ENCODE data around the gene SLC25A19. TPM values are rescaled to one million over a fixed set of nuclear protein-coding genes. Genes with fewer than 3 reads are reported as not detected.

The SLC25A19 gene
- total RNA-seq, 1 donor from 2014 or later: 17.8 TPM

DNA sequence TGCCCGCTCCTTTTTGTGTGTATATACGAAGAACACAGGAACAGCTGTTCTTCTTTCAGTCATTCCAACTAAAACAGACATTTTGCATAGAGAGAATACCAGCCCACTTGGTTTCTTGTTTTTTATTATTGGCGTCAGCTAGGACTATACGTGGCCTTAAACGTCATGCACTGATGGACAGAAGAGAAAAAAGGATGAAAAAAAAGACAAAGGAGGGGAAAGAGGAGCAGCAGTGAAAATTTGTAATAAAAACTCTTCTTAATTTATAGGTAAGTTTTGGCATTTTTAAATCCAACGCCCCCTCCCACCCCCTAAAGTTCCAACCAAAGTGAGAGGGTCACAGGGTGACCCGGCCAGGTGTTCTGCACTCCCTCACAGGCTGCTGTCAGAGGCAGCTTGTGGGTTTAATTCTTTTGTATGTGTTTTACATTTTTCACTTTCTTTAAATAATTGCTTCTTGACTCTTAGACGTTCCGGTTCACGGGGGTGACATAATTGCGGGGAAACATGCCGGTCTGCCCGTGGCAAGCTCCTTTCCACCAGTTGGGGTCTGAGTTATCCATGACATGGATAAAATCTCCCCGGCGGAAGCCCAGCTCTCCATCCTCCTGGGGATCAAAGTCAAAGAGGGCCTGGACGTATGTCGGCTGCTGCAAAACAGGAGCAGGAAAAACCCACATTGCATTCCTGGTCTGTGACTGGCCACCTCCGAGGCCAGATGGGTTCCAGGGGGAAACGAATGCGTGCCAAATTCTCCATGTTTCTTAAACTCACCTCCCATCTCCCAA, 30.9 kb upstream of the SLC25A19 start:
- TF ChIP-seq CTCF (conservative IDR thresholded peaks at IDR 0.05): no peak
- Mint-ChIP-seq H3K4me1 (ENCODE audit: unreplicated experiment) (no peaks in the 10 kb centered on the region), H3K4me3 (no peak overlapping the region), H3K27ac (no peak overlapping the region), H3K36me3 (peaks cover 10% of the 10 kb centered on the region), H3K9me3 (no peaks in the 10 kb centered on the region), H3K27me3 (no peaks in the 10 kb centered on the region)
- no peak for DNase-seq (ENCODE audit: extremely low spot score, unreplicated experiment)

DNA sequence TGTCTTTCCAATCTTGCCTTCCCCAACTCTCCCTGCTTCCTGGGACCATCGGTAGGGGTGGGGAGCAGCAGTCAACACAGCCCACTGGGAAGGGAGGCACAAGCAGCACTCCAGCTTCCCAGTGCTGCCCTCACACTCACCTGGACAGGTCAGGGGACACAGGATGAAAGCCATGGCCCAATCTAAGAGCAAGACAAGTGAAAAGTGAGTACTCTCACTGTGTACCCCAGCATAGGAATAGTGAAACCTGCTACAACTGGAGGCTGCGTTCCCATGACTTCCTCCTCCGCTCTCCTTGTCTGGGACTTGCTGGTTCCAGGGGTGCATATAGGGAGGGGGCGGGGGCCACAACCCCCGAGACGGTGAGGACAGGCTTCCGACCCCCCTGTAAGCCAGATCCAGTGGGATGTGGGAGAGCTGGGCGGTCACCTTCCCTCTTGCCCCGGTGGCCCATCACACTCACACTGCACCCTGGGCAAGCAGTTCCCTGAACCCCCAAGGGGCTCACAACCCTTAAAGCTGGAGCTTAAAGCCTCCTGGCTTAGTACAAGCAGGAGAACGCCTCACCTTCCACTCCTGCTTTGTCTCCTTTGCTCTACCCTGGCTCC, 29.5 kb upstream of the SLC25A19 start:
- Mint-ChIP-seq H3K4me3 (no peak overlapping the region), H3K27ac (no peak overlapping the region), H3K9me3 (no peaks in the 10 kb centered on the region), H3K27me3 (no peaks in the 10 kb centered on the region), H3K36me3 (peaks cover 8% of the 10 kb centered on the region), H3K4me1 (ENCODE audit: unreplicated experiment) (no peaks in the 10 kb centered on the region)
- no peak for TF ChIP-seq CTCF (conservative IDR thresholded peaks at IDR 0.05)
- DNase-seq (ENCODE audit: extremely low spot score, unreplicated experiment): no peak

GRCh38 chr17:75318211-75318610, 29.0 kb upstream of the SLC25A19 start:
- H3K9me3 Mint-ChIP-seq: no peaks in the 10 kb centered on the region
- no peak overlapping the region for H3K4me3 Mint-ChIP-seq
- H3K27me3 Mint-ChIP-seq: no peaks in the 10 kb centered on the region
- no peak overlapping the region for H3K27ac Mint-ChIP-seq
- TF ChIP-seq CTCF (conservative IDR thresholded peaks at IDR 0.05): no peak
- no peaks in the 10 kb centered on the region for H3K4me1 Mint-ChIP-seq (ENCODE audit: unreplicated experiment)
- DNase-seq (ENCODE audit: extremely low spot score, unreplicated experiment): no peak
- peaks cover 6% of the 10 kb centered on the region for H3K36me3 Mint-ChIP-seq

- peaks cover 3% of the 10 kb centered on the region for H3K36me3 Mint-ChIP-seq
- H3K4me1 Mint-ChIP-seq (ENCODE audit: unreplicated experiment): no peaks in the 10 kb centered on the region
- no peak overlapping the region for H3K27ac Mint-ChIP-seq
- TF ChIP-seq CTCF (conservative IDR thresholded peaks at IDR 0.05): no peak
- no peaks in the 10 kb centered on the region for H3K27me3 Mint-ChIP-seq
- no peak for DNase-seq (ENCODE audit: extremely low spot score, unreplicated experiment)
- no peaks in the 10 kb centered on the region for H3K9me3 Mint-ChIP-seq
- no peak overlapping the region for H3K4me3 Mint-ChIP-seq
These were observed 28.4 kb upstream of the SLC25A19 start for GRCh38 chr17:75317671-75318070.

DNA sequence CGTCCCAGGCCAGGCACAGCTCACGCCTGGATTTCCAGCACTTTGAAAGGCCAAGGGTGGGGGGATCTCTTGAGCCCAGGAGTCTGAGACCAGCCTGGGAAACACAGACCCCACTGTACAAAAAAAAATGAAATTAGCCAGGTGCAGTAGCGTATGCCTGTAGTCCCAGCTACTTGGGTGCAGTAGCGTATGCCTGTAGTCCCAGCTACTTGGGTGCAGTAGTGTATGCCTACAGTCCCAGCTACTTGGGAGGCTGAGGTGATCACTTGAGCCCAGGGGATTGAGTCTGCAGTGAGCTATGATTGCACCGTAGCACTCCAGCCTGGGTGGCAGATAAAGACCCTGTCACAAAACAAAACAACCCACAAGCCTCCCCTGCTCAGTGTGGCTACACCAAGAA, 27.0 kb upstream of the SLC25A19 start:
- TF ChIP-seq CTCF (conservative IDR thresholded peaks at IDR 0.05): no peak
- Mint-ChIP-seq H3K27ac (no peak overlapping the region), H3K4me1 (ENCODE audit: unreplicated experiment) (no peaks in the 10 kb centered on the region), H3K27me3 (no peaks in the 10 kb centered on the region), H3K36me3 (no peaks in the 10 kb centered on the region), H3K4me3 (no peak overlapping the region), H3K9me3 (no peaks in the 10 kb centered on the region)
- DNase-seq (ENCODE audit: extremely low spot score, unreplicated experiment): no peak

Data from type B pancreatic cell (in vitro differentiated cells).